SKM-1 (cell line): ENCODE results near the gene PTGR1.

Source experiments
- DNase-seq: peaks from one replicate; lab custom pipeline; 2025; ENCODE audit not compliant: unreplicated experiment; lab: John Stamatoyannopoulos, UW

The PTGR1 gene

GRCh38 chr9:111548623-111549022 is 50.8 kb downstream of the PTGR1 start:
- DNase-seq, result no peak

DNA sequence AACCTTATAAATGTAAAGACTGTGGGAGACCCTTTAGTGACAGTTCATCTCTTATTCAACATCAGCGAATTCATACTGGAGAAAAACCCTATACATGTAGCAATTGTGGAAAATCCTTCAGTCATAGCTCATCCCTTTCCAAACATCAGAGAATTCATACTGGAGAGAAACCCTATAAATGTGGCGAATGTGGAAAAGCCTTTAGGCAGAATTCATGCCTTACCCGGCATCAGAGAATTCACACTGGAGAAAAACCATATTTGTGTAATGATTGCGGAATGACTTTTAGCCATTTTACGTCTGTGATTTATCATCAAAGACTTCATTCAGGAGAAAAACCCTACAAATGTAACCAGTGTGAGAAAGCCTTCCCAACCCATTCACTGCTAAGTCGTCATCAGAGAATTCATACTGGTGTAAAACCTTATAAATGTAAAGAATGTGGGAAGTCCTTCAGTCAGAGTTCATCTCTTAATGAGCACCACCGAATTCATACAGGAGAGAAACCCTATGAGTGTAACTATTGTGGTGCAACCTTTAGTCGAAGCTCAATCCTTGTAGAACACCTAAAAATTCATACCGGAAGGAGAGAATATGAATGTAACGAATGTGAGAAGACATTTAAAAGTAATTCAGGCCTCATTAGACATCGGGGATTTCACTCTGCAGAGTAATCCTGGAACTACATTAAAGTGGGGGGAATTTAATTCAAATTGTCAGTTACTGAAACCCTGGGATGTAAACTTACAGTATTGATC is 56.8 kb downstream of the PTGR1 start:
- no peak for DNase-seq

DNA sequence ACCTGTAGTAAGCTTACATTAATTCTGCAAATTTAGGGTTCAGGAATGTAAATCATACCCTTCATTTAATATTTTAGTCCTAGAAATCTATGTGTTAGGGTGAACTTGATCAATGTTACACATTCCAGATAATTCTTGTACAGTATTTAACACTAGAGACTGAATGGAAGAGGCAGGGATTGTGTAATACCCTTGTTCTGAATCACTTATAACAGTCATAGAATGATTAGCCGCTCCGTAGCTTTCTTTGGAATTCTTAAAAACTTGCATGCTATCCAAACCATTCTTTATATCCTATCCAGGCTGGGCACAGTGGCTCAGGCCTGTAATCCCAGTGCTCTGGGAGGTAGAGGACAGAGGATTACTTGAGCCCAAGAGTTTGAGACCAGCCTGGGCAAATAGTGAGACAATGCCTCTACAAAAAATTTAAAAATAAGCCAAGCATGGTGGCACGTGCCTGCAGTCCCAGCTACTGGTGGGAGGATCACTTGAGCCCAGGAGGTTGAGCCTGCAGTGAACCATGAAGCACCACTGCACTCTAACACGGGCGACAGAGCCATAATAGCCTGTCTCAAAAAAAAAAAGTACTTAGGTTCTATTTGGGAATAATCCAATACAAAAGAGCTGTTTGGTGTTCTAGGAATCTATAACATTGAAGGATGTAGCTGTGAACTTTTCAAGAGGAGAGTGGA is 66.2 kb downstream of the PTGR1 start:
- no peak for DNase-seq

DNA sequence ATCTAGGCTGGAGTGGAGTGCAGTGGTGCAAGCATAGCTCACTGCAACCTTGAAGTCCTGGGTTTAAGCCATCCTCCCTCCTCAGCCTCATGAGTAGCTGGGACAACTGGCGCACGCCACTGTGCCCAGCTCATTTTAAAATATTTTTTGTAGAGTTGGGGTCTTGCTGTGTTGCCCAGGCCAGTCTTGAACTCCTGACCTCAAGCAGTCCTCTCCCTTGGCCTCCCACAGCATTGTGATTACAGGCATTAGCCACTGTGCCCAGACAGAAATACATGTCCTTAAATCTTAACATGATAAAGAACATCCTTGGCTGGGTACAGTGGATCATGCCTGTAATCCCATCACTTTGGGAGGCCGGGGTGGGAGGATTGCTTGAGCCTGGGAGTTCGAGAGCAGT is 67.7 kb downstream of the PTGR1 start:
- no peak for DNase-seq

DNA sequence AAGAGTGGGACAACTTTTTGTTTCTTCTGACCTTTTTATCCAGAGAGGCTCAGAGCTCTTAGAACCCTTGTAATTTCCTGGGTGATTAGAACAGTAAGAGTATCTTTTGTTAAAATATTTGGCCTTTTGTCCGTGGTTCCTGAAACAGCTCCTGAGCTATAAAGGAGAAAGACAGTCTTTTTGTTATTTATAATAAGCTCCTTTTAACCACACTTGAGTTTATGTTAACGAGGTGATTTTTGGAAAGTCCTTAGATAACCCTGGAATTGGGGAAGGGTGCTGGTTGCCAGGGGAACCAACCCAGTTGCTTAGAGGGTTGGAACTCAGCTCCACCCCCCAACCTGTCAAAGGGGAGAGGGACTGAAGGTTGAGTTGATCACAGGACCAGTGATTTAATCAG is 69.7 kb downstream of the PTGR1 start:
- DNase-seq, result no peak

DNA sequence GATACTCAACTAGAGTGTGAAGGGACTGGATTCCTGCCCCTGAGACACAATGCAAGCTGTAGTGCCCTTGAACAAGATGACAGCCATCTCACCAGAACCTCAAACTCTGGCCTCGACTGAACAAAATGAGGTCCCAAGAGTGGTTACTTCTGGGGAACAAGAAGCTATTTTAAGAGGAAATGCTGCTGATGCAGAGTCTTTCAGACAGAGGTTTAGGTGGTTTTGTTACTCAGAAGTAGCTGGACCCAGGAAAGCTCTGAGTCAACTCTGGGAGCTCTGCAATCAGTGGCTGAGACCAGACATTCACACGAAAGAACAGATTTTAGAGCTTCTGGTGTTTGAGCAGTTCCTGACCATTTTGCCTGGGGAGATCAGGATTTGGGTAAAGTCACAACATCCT is 72.1 kb downstream of the PTGR1 start:
- no peak for DNase-seq

GRCh38 chr9:111525056-111525977 is 74.1 kb downstream of the PTGR1 start, which contains the start of gene ZNF483:
TSS of gene ZNF483 (plus strand) at chr9:111525179. CDS start at chr9:111527396, 2,217 bp downstream.
- no peak for DNase-seq

GRCh38 chr9:111524731-111525055 is 74.8 kb downstream of the PTGR1 start:
- DNase-seq, result no peak

DNA sequence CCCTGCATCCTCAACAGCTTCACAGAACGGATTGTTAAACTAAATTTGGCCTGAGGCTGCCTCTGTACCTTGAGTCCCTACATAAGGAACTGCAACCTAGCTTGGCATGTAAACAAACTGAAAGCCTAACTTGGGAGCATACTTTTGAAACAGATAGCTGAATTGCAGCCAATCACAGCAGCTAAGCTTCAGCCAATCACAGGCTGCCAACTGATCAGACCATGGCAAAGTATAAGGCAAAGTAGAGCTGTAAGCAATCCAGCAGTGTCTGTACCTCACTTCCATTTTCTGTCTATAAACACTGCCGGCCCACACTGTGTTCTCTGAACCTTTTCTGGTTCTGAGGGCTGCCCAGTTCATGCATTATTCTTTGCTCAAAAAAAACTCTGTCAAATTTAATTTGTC is 83.4 kb downstream of the PTGR1 start:
- DNase-seq, result no peak

DNA sequence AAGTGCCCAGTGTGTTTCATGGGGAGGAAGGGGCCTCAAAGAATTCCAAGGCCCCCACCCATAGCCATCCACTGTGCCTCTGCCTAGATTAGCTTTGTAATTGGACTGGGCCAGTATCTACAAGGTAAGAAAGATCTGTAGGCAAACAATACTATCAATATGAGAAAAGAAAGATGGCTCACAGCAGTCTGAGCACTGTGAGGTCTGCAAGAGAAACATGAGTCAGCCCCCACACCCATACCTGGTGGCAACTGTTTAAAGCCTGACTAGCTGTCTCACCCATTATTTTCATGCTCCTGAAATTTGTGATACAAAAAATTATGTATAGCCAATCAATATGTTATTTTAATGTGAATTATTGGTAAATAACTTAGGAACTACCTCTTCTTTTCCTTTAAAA is 84.5 kb downstream of the PTGR1 start:
- DNase-seq, result no peak
